Measurements from ENCODE around the gene MAP2K3.

The MAP2K3 gene

GRCh38 chr17:21283482-21284318 lies 811 bp upstream of the MAP2K3 start:
- peak; percentile 60 for DNase-seq

- DNase-seq = peak; percentile 72
Observed at GRCh38 chr17:21285164-21286065, 904 bp downstream of the MAP2K3 start.

- DNase-seq = peak; percentile 99
Observed at GRCh38 chr17:21286066-21286770, 1.7 kb downstream of the MAP2K3 start.

GRCh38 chr17:21286909-21287702 lies 2.6 kb downstream of the MAP2K3 start:
- DNase-seq = no peak

- peak; percentile 99 for DNase-seq
Observed at GRCh38 chr17:21287703-21288449, 3.4 kb downstream of the MAP2K3 start.

GRCh38 chr17:21288571-21289017 lies 4.1 kb downstream of the MAP2K3 start:
- peak; percentile 29 for DNase-seq

GRCh38 chr17:21289175-21289901 lies 4.8 kb downstream of the MAP2K3 start:
- no peak for DNase-seq

GRCh38 chr17:21289902-21290571 lies 5.5 kb downstream of the MAP2K3 start:
- DNase-seq = no peak

- DNase-seq = no peak
Observed at GRCh38 chr17:21291357-21291756, 6.8 kb downstream of the MAP2K3 start.

GRCh38 chr17:21291862-21292261 lies 7.4 kb downstream of the MAP2K3 start:
- DNase-seq = no peak

GRCh38 chr17:21292867-21293830 lies 8.6 kb downstream of the MAP2K3 start:
- no peak for DNase-seq

- DNase-seq = no peak
Observed at GRCh38 chr17:21293831-21294210, 9.3 kb downstream of the MAP2K3 start.

GRCh38 chr17:21294321-21295035 lies 10.0 kb downstream of the MAP2K3 start:
- no peak for DNase-seq

GRCh38 chr17:21295036-21295952 lies 10.8 kb downstream of the MAP2K3 start:
- DNase-seq = no peak

- no peak for DNase-seq
Observed at GRCh38 chr17:21296097-21297025, 11.8 kb downstream of the MAP2K3 start.

- DNase-seq = no peak
Observed at GRCh38 chr17:21297026-21297520, 12.6 kb downstream of the MAP2K3 start.

Data from EL (cell line).